ENCODE results near the gene FAF1. TPM values are rescaled to one million over a fixed set of nuclear protein-coding genes. Genes with fewer than 3 reads are reported as not detected.

Gene FAF1
- total RNA-seq, 1 experiment from 2014 or later = 109 TPM

- intact Hi-C loops (cut with micrococcal nuclease; ENCODE audit: unreplicated experiment) = no loop called here
- TF ChIP-seq CTCF (conservative IDR thresholded peaks at IDR 0.05; ENCODE audit: low read depth, low read length) = no peak
- TF ChIP-seq EZH2 (IDR thresholded peaks at IDR 0.05; ENCODE audit: borderline replicate concordance, low read depth, low read length, poor library complexity, severe bottlenecking) = no peak
- Histone ChIP-seq H3K27ac (ENCODE audit: low read depth, low read length, poor library complexity, severe bottlenecking) (no peak overlapping the region), H3K27me3 (replicated peaks; ENCODE audit: insufficient read depth, low read depth, low read length, poor library complexity) (no peaks in the 10 kb centered on the region), H3K9me3 (ENCODE audit: low read depth, low read length, poor library complexity, severe bottlenecking) (no peaks in the 10 kb centered on the region), H3K4me3 (ENCODE audit: low read depth, low read length, poor library complexity, severe bottlenecking) (no peak overlapping the region), H3K4me1 (ENCODE audit: insufficient read depth, low read length, poor library complexity, severe bottlenecking) (no peaks in the 10 kb centered on the region), H3K36me3 (ENCODE audit: insufficient read depth, low read length, poor library complexity, severe bottlenecking) (no peaks in the 10 kb centered on the region)
- CTCF ChIA-PET = no interaction called here
- BruUV-seq (replicated peaks) = no TSS peak
- POLR2A ChIA-PET (ENCODE audit: low non-redundant PET) = no interaction called here
- no peak for DNase-seq (ENCODE audit: low spot score)
These were observed 452.0 kb downstream of the FAF1 start for GRCh38 chr1:50508040-50508586.

- Histone ChIP-seq H3K27me3 (replicated peaks; ENCODE audit: insufficient read depth, low read depth, low read length, poor library complexity) (no peaks in the 10 kb centered on the region), H3K4me3 (ENCODE audit: low read depth, low read length, poor library complexity, severe bottlenecking) (no peak overlapping the region), H3K27ac (ENCODE audit: low read depth, low read length, poor library complexity, severe bottlenecking) (no peak overlapping the region), H3K36me3 (ENCODE audit: insufficient read depth, low read length, poor library complexity, severe bottlenecking) (no peaks in the 10 kb centered on the region), H3K4me1 (ENCODE audit: insufficient read depth, low read length, poor library complexity, severe bottlenecking) (no peaks in the 10 kb centered on the region), H3K9me3 (ENCODE audit: low read depth, low read length, poor library complexity, severe bottlenecking) (no peaks in the 10 kb centered on the region)
- ChIA-PET POLR2A (ENCODE audit: low non-redundant PET) (no interaction called here), CTCF (no interaction called here)
- no TSS peak for BruUV-seq (replicated peaks)
- DNase-seq (ENCODE audit: low spot score) = no peak
- intact Hi-C loops (cut with micrococcal nuclease; ENCODE audit: unreplicated experiment) = no loop called here
- TF ChIP-seq CTCF (conservative IDR thresholded peaks at IDR 0.05; ENCODE audit: low read depth, low read length) (no peak), EZH2 (IDR thresholded peaks at IDR 0.05; ENCODE audit: borderline replicate concordance, low read depth, low read length, poor library complexity, severe bottlenecking) (no peak)
These were observed 454.6 kb downstream of the FAF1 start for GRCh38 chr1:50505427-50505826.

- DNase-seq (ENCODE audit: low spot score) = no peak
- Histone ChIP-seq H3K27ac (ENCODE audit: low read depth, low read length, poor library complexity, severe bottlenecking) (no peak overlapping the region), H3K27me3 (replicated peaks; ENCODE audit: insufficient read depth, low read depth, low read length, poor library complexity) (no peaks in the 10 kb centered on the region), H3K4me1 (ENCODE audit: insufficient read depth, low read length, poor library complexity, severe bottlenecking) (no peaks in the 10 kb centered on the region), H3K4me3 (ENCODE audit: low read depth, low read length, poor library complexity, severe bottlenecking) (no peak overlapping the region), H3K9me3 (ENCODE audit: low read depth, low read length, poor library complexity, severe bottlenecking) (no peaks in the 10 kb centered on the region), H3K36me3 (ENCODE audit: insufficient read depth, low read length, poor library complexity, severe bottlenecking) (no peaks in the 10 kb centered on the region)
- intact Hi-C loops (cut with micrococcal nuclease; ENCODE audit: unreplicated experiment) = no loop called here
- TF ChIP-seq EZH2 (IDR thresholded peaks at IDR 0.05; ENCODE audit: borderline replicate concordance, low read depth, low read length, poor library complexity, severe bottlenecking) = no peak
- no peak for TF ChIP-seq CTCF (conservative IDR thresholded peaks at IDR 0.05; ENCODE audit: low read depth, low read length)
- CTCF ChIA-PET = no interaction called here
- BruUV-seq (replicated peaks) = no TSS peak
- POLR2A ChIA-PET (ENCODE audit: low non-redundant PET) = no interaction called here
These were observed 456.6 kb downstream of the FAF1 start for GRCh38 chr1:50503515-50503914.
